MM.1S (cell line): ENCODE results near the gene ADARB2.
"Not testable (repeated sequence)": the region's sequence is repeated elsewhere in the genome, so short reads cannot be mapped to it uniquely, and the experiment has no call there.

Source experiments
- DNase-seq: peaks from one replicate; pipeline ENCODE4 v3.0.0-alpha.2; 2015
- H2AFZ ChIP-seq: fragments of 300-600 bp; sonication (generic); 2 replicates; pipeline ENCODE4 v1.6.0; 2016; ENCODE audit warnings: antibody characterized with exemption, low read length
- H3F3A ChIP-seq: fragments of 300-600 bp; sonication (generic); 2 replicates; pipeline ENCODE4 v1.6.1; 2016; ENCODE audit warnings: mild to moderate bottlenecking, antibody characterized with exemption, low read length, moderate library complexity, mixed read lengths; ENCODE audit not compliant: insufficient read depth
- H3K27ac ChIP-seq: fragments of 300-600 bp; sonication (generic); 2 replicates; pipeline ENCODE4 v1.5.1; 2016; ENCODE audit warnings: mild to moderate bottlenecking, low read length
- H3K27me3 ChIP-seq: fragments of 300-600 bp; sonication (generic); replicated peaks from 2 replicates; pipeline ENCODE4 v1.6.0; 2016; ENCODE audit warnings: low read length; ENCODE audit not compliant: insufficient read depth
- H3K36me3 ChIP-seq: fragments of 300-600 bp; sonication (generic); replicated peaks from 2 replicates; pipeline ENCODE4 v1.6.1; 2016; ENCODE audit warnings: mild to moderate bottlenecking, low read length, mixed read lengths; ENCODE audit not compliant: insufficient read depth
- H3K4me1 ChIP-seq: fragments of 300-600 bp; sonication (generic); 2 replicates; pipeline ENCODE4 v1.6.1; 2016; ENCODE audit warnings: low read length, mixed read lengths
- H3K4me2 ChIP-seq: fragments of 300-600 bp; sonication (generic); 2 replicates; pipeline ENCODE4 v1.6.0; 2016; ENCODE audit warnings: low read depth, low read length
- H3K4me3 ChIP-seq: fragments of 300-600 bp; sonication (generic); 2 replicates; pipeline ENCODE4 v1.5.1; 2016; ENCODE audit warnings: low read length, mixed read lengths
- H3K79me2 ChIP-seq: fragments of 300-600 bp; sonication (generic); 2 replicates; pipeline ENCODE4 v1.6.1; 2016; ENCODE audit warnings: mixed run types, low read length, mixed read lengths
- H3K9ac ChIP-seq: fragments of 300-600 bp; sonication (generic); 2 replicates; pipeline ENCODE4 v1.6.1; 2016; ENCODE audit warnings: low read length, mixed read lengths
- H3K9me2 ChIP-seq: fragments of 300-600 bp; sonication (generic); replicated peaks from 2 replicates; pipeline ENCODE4 v1.6.1; 2016; ENCODE audit warnings: mild to moderate bottlenecking, low read length, mixed read lengths; ENCODE audit not compliant: insufficient read depth
- H3K9me3 ChIP-seq: fragments of 300-600 bp; sonication (generic); replicated peaks from 2 replicates; pipeline ENCODE4 v1.6.1; 2016; ENCODE audit warnings: mild to moderate bottlenecking, low read length, mixed read lengths; ENCODE audit not compliant: insufficient read depth
- H4K20me1 ChIP-seq: fragments of 300-600 bp; sonication (generic); 2 replicates; pipeline ENCODE4 v1.6.1; 2016; ENCODE audit warnings: mild to moderate bottlenecking, low read length, moderate library complexity, mixed read lengths; ENCODE audit not compliant: insufficient read depth
- EZH2 ChIP-seq: fragments of 300-600 bp; sonication (generic); optimal IDR thresholded peaks from 2 replicates; pipeline ENCODE3; 2017; ENCODE audit warnings: low read depth, mild to moderate bottlenecking, antibody characterized with exemption, low read length, mixed read lengths
- EZH2phosphoT487 ChIP-seq: fragments of 300-600 bp; sonication (generic); IDR thresholded peaks from 2 replicates; pipeline ENCODE4 v1.6.1; 2018; ENCODE audit warnings: antibody characterized with exemption, low read length
- TF ChIP-seq, protein P1 (sequence below): fragments of 300-600 bp; sonication (generic); IDR thresholded peaks from 2 replicates; pipeline ENCODE4 v1.5.1; 2016; ENCODE audit warnings: antibody characterized with exemption, low read length, mixed read lengths

ADARB2 gene

DNA sequence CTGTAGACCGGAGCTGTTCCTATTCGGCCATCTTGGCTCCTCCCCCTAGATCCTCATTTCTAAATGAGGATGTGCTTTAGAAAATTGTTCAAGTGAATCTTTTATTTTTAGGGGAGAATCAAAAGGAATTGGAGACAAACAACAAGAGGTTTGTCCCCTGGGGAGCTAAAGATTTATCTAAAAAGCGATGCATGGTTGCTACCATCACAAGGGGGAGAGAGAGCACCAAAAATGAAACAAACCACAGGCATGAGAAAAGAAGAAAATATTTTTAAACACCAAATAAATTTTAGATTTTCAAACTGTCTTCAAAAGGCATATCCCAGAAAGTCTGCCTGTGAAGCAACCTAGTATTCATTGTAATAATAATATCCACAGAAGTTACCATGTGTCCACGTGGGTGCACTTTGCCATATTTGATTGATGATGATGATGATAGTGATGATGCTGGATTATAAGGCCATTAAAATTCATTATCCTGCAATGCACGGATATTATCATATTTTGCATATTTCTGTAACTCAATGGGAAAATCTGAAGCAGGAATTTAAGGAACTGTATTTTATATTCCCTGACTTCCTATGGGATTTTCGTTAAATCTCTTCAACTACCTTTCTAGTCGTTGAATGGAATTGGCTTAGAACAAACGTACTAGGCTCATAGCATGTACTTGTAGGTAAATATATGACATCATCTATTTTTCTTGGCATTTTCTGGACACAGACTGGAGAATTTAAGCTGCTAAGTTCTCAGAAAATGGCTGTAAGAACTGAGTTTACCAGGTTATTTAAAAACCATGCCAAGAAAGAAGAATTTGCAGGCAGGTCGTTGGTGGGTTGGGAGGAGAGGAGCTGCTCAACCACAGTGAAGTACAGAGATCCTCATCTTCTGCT, 509.6 kb downstream of the ADARB2 start:
- TF ChIP-seq, protein P1, sequence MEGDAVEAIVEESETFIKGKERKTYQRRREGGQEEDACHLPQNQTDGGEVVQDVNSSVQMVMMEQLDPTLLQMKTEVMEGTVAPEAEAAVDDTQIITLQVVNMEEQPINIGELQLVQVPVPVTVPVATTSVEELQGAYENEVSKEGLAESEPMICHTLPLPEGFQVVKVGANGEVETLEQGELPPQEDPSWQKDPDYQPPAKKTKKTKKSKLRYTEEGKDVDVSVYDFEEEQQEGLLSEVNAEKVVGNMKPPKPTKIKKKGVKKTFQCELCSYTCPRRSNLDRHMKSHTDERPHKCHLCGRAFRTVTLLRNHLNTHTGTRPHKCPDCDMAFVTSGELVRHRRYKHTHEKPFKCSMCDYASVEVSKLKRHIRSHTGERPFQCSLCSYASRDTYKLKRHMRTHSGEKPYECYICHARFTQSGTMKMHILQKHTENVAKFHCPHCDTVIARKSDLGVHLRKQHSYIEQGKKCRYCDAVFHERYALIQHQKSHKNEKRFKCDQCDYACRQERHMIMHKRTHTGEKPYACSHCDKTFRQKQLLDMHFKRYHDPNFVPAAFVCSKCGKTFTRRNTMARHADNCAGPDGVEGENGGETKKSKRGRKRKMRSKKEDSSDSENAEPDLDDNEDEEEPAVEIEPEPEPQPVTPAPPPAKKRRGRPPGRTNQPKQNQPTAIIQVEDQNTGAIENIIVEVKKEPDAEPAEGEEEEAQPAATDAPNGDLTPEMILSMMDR, result 0 out of 2 replicates have a peak, but pooled peaks have one; percentile 6
- TF ChIP-seq EZH2, result no peak
- Histone ChIP-seq H3K9ac (no peak overlapping the region), H3K4me2 (no peak overlapping the region)

DNA sequence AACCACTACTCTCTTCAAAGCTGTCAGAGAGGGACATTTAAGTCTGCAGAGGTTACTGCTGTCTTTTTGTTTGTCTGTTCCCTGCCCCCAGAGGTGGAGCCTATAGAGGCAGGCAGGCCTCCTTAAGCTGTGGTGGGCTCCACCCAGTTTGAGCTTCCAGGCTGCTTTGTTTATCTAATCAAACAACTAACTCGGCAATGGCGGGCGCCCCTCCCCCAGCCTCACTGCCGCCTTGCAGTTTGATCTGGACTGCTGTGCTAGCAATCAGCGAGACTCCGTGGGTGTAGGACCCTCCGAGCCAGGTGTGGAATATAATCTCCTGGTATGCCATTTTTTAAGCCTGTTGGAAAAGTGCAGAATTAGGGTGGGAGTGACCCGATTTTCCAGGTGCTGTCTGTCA, 510.4 kb downstream of the ADARB2 start:
- not testable (repeated sequence) for DNase-seq, H2AFZ ChIP-seq, H3K36me3 ChIP-seq, H3K4me3 ChIP-seq, H3K9me2 ChIP-seq, H4K20me1 ChIP-seq, H3K27me3 ChIP-seq, H3K4me1 ChIP-seq, H3F3A ChIP-seq, H3K9ac ChIP-seq, H3K27ac ChIP-seq, H3K79me2 ChIP-seq, H3K4me2 ChIP-seq, H3K9me3 ChIP-seq

More for the DNA sequence above, 509.6 kb downstream of the ADARB2 start:
- no peaks in the 10 kb centered on the region for H3K4me1 ChIP-seq
- no peaks in the 10 kb centered on the region for H4K20me1 ChIP-seq
- H3F3A ChIP-seq, result no peaks in the 10 kb centered on the region
- H3K9me3 ChIP-seq, result no peaks in the 10 kb centered on the region
- H3K9me2 ChIP-seq, result no peaks in the 10 kb centered on the region
- no peak overlapping the region for H3K27ac ChIP-seq
- H3K36me3 ChIP-seq, result no peaks in the 10 kb centered on the region
- DNase-seq, result no peak
- H2AFZ ChIP-seq, result no peak overlapping the region
- H3K27me3 ChIP-seq, result no peaks in the 10 kb centered on the region
- no peaks in the 10 kb centered on the region for H3K79me2 ChIP-seq
- H3K4me3 ChIP-seq, result no peak overlapping the region

DNA sequence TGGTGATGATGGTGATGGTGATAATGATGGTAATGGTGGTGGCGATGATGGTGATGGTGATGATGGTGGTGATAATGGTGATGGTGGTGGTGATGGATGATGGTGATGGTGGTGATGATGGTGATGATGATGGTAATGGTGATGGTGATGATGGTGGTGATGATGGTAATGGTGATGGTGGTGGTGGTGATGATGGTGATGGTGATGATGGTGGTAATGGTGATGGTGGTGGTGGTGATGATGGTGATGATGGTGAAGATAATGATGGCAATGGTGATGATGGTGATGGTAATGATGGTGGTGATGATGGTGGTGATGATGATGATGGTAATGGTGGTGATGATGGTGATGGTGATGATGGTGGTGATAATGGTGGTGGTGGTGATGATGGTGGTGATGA, 517.5 kb downstream of the ADARB2 start:
- not testable (repeated sequence) for H4K20me1 ChIP-seq, H3K79me2 ChIP-seq, H3K4me3 ChIP-seq, H3K9me2 ChIP-seq, H3K4me2 ChIP-seq, H3K4me1 ChIP-seq, H3K27me3 ChIP-seq, H2AFZ ChIP-seq, H3K27ac ChIP-seq, H3K9me3 ChIP-seq, H3K36me3 ChIP-seq, H3K9ac ChIP-seq, DNase-seq, H3F3A ChIP-seq

DNA sequence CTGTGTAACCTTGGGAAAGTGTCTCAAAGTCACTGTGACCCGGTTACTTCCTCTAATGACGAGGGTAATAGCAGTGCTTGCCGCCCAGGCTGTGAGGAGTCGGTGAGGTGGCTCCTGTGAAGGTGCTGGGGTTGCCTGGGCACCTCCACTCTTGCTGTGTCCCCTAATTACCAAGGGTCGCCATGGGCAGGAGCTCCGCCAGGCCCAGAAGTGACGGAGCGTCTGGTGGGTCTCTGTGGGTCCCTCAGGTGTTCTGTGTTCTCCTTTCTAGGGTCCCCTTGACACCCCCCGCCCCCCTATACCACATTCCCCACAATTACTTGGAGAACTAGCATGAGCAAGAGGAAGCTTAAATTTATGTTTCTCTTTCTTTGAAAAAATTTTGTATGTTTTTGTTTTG, 519.7 kb downstream of the ADARB2 start:
- TF ChIP-seq, protein P1, result no peak
- TF ChIP-seq EZH2, result no peak
- TF ChIP-seq EZH2phosphoT487, result no peak
- Histone ChIP-seq H4K20me1 (no peaks in the 10 kb centered on the region), H3K9ac (no peak overlapping the region), H3K27me3 (no peaks in the 10 kb centered on the region), H2AFZ (no peak overlapping the region), H3K4me2 (no peak overlapping the region), H3K4me1 (no peaks in the 10 kb centered on the region), H3K27ac (no peak overlapping the region), H3K79me2 (no peaks in the 10 kb centered on the region), H3K36me3 (no peaks in the 10 kb centered on the region), H3K9me3 (no peaks in the 10 kb centered on the region), H3K4me3 (no peak overlapping the region), H3K9me2 (no peaks in the 10 kb centered on the region), H3F3A (no peaks in the 10 kb centered on the region)
- DNase-seq, result no peak
